Kidney (tissue), 14 donors: Measurements from ENCODE around the gene DENND4A. TPM values are rescaled to one million over a fixed set of nuclear protein-coding genes. Genes with fewer than 3 reads are reported as not detected.

Source experiments
- DNase-seq, 5 donors: peaks; one replicate each; pipeline ENCODE4 v3.0.0-alpha.2; 2013 to 2020
- FAIRE-seq: peaks from 2 replicates; lab custom pipeline; 2012; peaks lifted over from hg19 to GRCh38; lab: Jason Lieb, UNC
- H3K27ac ChIP-seq, 2 donors: one replicate each; pipeline ENCODE4 v1.7.0; 2013; ENCODE audit warnings: low read depth in 2 of 2, low read length in 2 of 2, inconsistent platforms in 1 of 2
- H3K27me3 ChIP-seq: one replicate; pipeline ENCODE4 v1.7.1; 2013; ENCODE audit warnings: low read length, inconsistent platforms; ENCODE audit not compliant: control insufficient read depth, insufficient read depth
- H3K36me3 ChIP-seq, 3 donors: one replicate each; pipeline versions ENCODE4 v1.7.0 to v1.7.1; 2013; ENCODE audit warnings: low read length in 3 of 3, control low read depth in 1 of 3, inconsistent platforms in 1 of 3; ENCODE audit not compliant: insufficient read depth in 3 of 3, control insufficient read depth in 2 of 3
- H3K4me1 ChIP-seq, 3 donors: one replicate each; pipeline versions ENCODE4 v1.7.0 to v1.7.1; 2013; ENCODE audit warnings: low read length in 3 of 3, inconsistent platforms in 1 of 3, low read depth in 1 of 3; ENCODE audit not compliant: control insufficient read depth in 2 of 3, insufficient read depth in 2 of 3
- H3K4me3 ChIP-seq, 3 donors: one replicate each; pipeline versions ENCODE4 v1.7.0 to v1.8.1; 2013; ENCODE audit warnings: low read length in 3 of 3, control low read depth in 1 of 3, inconsistent platforms in 1 of 3
- H3K9ac ChIP-seq, 3 donors: one replicate each; pipeline versions ENCODE4 v1.7.0 to v1.7.1; 2013; ENCODE audit warnings: low read length in 3 of 3, control low read depth in 1 of 3, inconsistent platforms in 1 of 3
- H3K9me3 ChIP-seq, 3 donors: one replicate each; pipeline versions ENCODE4 v1.7.0 to v1.7.1; 2013; ENCODE audit warnings: low read length in 3 of 3, control low read depth in 1 of 3, inconsistent platforms in 1 of 3; ENCODE audit not compliant: control insufficient read depth in 2 of 3, insufficient read depth in 1 of 3
- CTCF ChIP-seq: IDR thresholded peaks from 3 replicates; pipeline ENCODE4 v1.5.1; 2012; ENCODE audit warnings: mild to moderate bottlenecking, moderate library complexity, borderline replicate concordance; ENCODE audit not compliant: insufficient read depth; ENCODE audit errors: extremely low read depth
- intact Hi-C: fragments of 100-400 bp; cut with DNase I; formaldehyde crosslinking; loops from one replicate; pipeline ENCODE4 v1.11.1; 2022
- polyA plus RNA-seq: library from polyadenylated mRNA; stranded (reverse); fragments of 350-450 nt; fragmentation: Illumina TruSeq; extraction: RNeasy Lipid Tissue Mini Kit (QIAGEN cat#74804); gene quantifications from one replicate; pipeline ENCODE4 v1.2.3, GENCODE V29; 2014; ENCODE audit warnings: low read depth, low replicate concordance; ENCODE audit not compliant: insufficient read depth
- total RNA-seq: library from RNA; stranded (reverse); fragmentation: NEBNext Ultra II Directional; extraction: Animal tissue kit (Norgen Biotek cat#: 25700); gene quantifications from one replicate; pipeline ENCODE4 v1.2.1, GENCODE V29; 2021
- donor health status: control.
- donor health status: control.
- donor health status: control.
- donor health status: control.
- donor health status: control.
- donor health status: DM: yes; HTN: yes; CAD: no.
- donor health status: Normal renal cell carcinoma (clear cell type).

Gene DENND4A
- total and polyA plus RNA-seq, 2 donors from 2014 or later: 8.6 to 35.9 TPM

- DNase-seq: no peak
- H3K4me1 ChIP-seq: no peaks in the 10 kb centered on the region
- FAIRE-seq: no peak
- no peak overlapping the region for H3K4me3 ChIP-seq
- no peak overlapping the region for H3K27ac ChIP-seq
- H3K9ac ChIP-seq: no peak overlapping the region
- H3K9me3 ChIP-seq: no peaks in the 10 kb centered on the region
- no peak for TF ChIP-seq CTCF
- no peaks in the 10 kb centered on the region for H3K27me3 ChIP-seq
- H3K36me3 ChIP-seq: no peaks in the 10 kb centered on the region
- intact Hi-C loops: no loop called here
Observed at GRCh38 chr15:65682404-65682911, 109.6 kb downstream of the DENND4A start.

DNA sequence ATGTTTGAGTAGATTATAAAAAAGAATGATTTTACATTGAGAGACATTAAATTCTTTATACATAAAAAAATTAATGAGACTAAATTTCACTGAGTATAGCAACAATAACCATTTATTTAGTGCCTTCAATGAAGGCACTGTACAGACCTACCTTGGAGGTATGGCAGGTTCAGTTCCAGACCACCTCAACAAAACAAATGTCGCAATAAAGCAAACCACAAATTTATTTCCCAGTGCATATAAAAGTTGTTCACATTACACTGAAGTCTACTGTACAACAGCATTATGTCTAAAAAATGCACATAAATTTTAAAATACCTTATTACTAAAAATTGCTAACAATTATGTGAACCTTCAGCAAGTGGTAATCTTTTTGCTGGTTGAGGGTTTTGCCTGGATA lies 111.5 kb downstream of the DENND4A start:
- no peaks in the 10 kb centered on the region for H3K9me3 ChIP-seq
- TF ChIP-seq CTCF: no peak
- peaks cover 0 to 4% (median 0%) of the 10 kb centered on the region in 3 donors for H3K36me3 ChIP-seq
- DNase-seq (no peak), FAIRE-seq (no peak)
- no peaks in the 10 kb centered on the region for H3K27me3 ChIP-seq
- no peaks in the 10 kb centered on the region for H3K4me1 ChIP-seq
- no peak overlapping the region for H3K4me3 ChIP-seq
- no peak overlapping the region for H3K9ac ChIP-seq
- intact Hi-C loops: no loop called here
- no peak overlapping the region for H3K27ac ChIP-seq

DNA sequence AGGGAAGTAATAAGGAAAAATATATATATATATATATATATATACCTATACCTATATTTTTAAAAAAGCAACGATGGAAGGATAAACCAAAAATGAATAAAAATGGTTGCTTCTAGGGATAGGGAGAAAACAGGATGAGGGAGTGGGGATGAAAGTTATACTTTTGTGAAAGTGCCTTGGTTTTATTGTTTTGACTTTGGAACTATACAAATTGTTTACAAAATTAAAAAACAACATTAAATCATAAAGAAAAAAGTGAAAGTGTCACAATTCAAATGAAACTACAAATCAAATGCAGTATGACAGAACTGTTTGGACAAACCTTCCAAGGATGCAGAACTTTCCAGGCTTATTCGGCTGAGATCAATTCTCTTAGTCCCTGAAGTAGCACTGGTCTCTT lies 116.0 kb downstream of the DENND4A start:
- no peaks in the 10 kb centered on the region for H3K9me3 ChIP-seq
- H3K27ac ChIP-seq: no peak overlapping the region
- no peak overlapping the region for H3K4me3 ChIP-seq
- FAIRE-seq (no peak), DNase-seq (no peak)
- no peaks in the 10 kb centered on the region for H3K4me1 ChIP-seq
- peaks cover 0 to 8% (median 0%) of the 10 kb centered on the region in 3 donors for H3K36me3 ChIP-seq
- no peak for TF ChIP-seq CTCF
- intact Hi-C loops: no loop called here
- no peaks in the 10 kb centered on the region for H3K27me3 ChIP-seq
- H3K9ac ChIP-seq: no peak overlapping the region

- Histone ChIP-seq H3K9ac (no peak overlapping the region), H3K4me1 (no peaks in the 10 kb centered on the region), H3K36me3 (peaks cover 0 to 8% (median 0%) of the 10 kb centered on the region in 3 donors), H3K27me3 (no peaks in the 10 kb centered on the region), H3K9me3 (no peaks in the 10 kb centered on the region), H3K4me3 (no peak overlapping the region), H3K27ac (no peak overlapping the region)
- DNase-seq (no peak), FAIRE-seq (no peak)
- TF ChIP-seq CTCF: no peak
- intact Hi-C loops: no loop called here
Observed at GRCh38 chr15:65675551-65675950, 116.5 kb downstream of the DENND4A start.
